SKM-1 (cell line): ENCODE measurements around the gene SLC2A8.

Source experiments
- DNase-seq: peaks from one replicate; lab custom pipeline; 2025; ENCODE audit not compliant: unreplicated experiment; lab: John Stamatoyannopoulos, UW

The SLC2A8 gene

DNA sequence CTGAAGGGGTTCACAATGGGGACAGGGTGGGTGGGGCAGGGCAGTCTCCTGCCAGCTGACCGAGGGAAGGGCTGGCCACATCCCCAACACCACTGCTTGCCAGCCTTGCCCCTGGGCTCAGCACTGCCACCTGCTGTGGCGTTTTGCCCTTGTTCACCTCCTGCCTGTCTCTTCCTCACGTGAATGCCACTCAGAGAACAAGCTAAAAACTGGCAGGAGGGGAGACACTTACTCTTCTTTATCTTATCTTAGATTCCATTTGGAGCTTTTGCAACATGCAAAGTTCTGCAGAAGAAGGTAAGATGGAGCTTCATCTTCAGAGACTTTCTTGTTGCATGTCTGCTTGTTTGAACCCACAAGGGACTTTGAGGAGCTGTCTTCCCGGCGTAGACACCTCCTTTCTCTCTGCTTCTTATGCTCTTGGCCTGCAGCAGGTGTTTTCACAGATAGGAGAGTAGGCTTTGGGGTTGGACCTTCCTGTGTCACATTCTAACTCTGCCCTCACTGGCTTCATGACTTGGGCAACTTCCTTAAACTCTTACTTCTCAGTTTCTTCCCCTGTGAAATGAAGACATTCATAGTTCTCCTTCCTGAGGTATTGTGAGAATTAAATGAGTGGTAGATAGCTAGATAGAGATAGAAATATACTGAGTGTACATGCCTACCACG is 58.5 kb downstream of the SLC2A8 start:
- peak; percentile 93 for DNase-seq

DNA sequence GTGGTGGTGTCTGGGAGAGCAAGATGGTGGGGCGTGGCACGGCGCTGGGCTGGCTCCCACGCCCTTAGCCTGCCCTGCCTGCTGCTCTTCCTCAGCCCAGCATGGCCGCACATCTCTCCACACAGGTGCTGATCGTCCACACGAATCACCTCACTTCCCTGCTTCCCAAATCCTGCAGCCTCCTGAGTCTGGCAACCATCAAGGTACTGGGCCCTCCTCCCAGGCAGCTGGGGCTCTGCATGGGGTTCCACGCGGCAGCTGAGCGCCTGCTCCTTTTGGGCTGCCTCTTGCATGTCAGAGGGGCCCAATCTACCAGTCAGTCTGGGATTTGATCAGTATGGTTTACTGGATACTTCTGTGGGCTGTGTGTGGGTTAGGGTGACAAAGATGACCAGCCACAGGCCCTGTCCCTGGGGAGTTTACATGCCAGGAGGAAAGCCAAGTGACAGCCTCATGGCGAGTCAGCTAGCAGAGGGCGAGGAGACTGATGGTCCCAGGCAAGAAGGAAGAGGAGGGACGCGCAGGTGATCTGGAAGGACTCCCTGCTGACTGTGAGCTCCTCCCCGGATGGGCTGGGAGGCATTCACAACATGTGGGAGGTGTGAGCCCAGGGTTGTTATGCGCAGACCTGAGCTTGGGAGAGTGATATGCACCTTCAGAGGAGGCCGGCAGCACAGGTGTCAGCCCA is 60.4 kb downstream of the SLC2A8 start:
- no peak for DNase-seq
